Activated effector memory CD4-positive, alpha-beta T cell treated with anti-CD3 and anti-CD28 coated beads, Interleukin-2, amount 50 U/mL, for 16 hours (primary cell): Measurements from ENCODE around the gene SLC22A15.

ENCODE experiments used
- DNase-seq: peaks from one replicate; pipeline ENCODE4 v3.0.0-alpha.2; 2020

The SLC22A15 gene

GRCh38 chr1:116110567-116111523 lies 134.5 kb downstream of the SLC22A15 start, which contains the start of gene MAB21L3:
Gene MAB21L3 (plus strand): TSS chr1:116111399. CDS start chr1:116112616, 1,217 bp downstream.
- DNase-seq: no peak

- DNase-seq: no peak
Observed at GRCh38 chr1:116111524-116112021, 135.3 kb downstream of the SLC22A15 start.

- no peak for DNase-seq
Observed at GRCh38 chr1:116112388-116113140, 136.3 kb downstream of the SLC22A15 start.

- DNase-seq: no peak
Observed at GRCh38 chr1:116113615-116114014, 137.3 kb downstream of the SLC22A15 start.

GRCh38 chr1:116115476-116116439 lies 139.4 kb downstream of the SLC22A15 start:
- no peak for DNase-seq

- no peak for DNase-seq
Observed at GRCh38 chr1:116118471-116118870, 142.2 kb downstream of the SLC22A15 start.
